Aorta (tissue), 5 donors: ENCODE results near the gene NXN. TPM values are rescaled to one million over a fixed set of nuclear protein-coding genes. Genes with fewer than 3 reads are reported as not detected.
"Not testable (repeated sequence)": the region's sequence is repeated elsewhere in the genome, so short reads cannot be mapped to it uniquely, and the experiment has no call there.

Experiments used
- ATAC-seq: fragments of 200-7000 bp; cut with Tn5 transposase; one replicate; pipeline ENCODE4 v1.9.1; 2022; ENCODE audit warnings: moderate library complexity; ENCODE audit not compliant: low FRiP score
- DNase-seq, 2 donors: peaks; one replicate each; pipeline ENCODE4 v3.0.0-alpha.2; 2020
- H3K27ac ChIP-seq, 2 donors: one replicate each; pipeline ENCODE4 v1.5.1; 2013; ENCODE audit warnings: low read length in 2 of 2, mild to moderate bottlenecking in 2 of 2, moderate library complexity in 2 of 2, control low read depth in 1 of 2, inconsistent platforms in 1 of 2, low read depth in 1 of 2
- H3K27me3 ChIP-seq, 2 donors: one replicate each; pipeline ENCODE4 v1.6.1; 2013; ENCODE audit warnings: control low read depth in 1 of 2, low read length in 1 of 2, mild to moderate bottlenecking in 1 of 2, moderate library complexity in 1 of 2; ENCODE audit not compliant: insufficient read depth in 2 of 2, control insufficient read depth in 1 of 2
- H3K36me3 ChIP-seq, 2 donors: one replicate each; pipeline ENCODE4 v1.6.1; 2013; ENCODE audit warnings: control low read depth in 1 of 2, low read length in 1 of 2, mild to moderate bottlenecking in 1 of 2; ENCODE audit not compliant: insufficient read depth in 2 of 2, control insufficient read depth in 1 of 2
- H3K4me1 ChIP-seq, 2 donors: one replicate each; pipeline ENCODE4 v1.6.1; 2013; ENCODE audit warnings: low read length in 2 of 2, control low read depth in 1 of 2, mild to moderate bottlenecking in 1 of 2, moderate library complexity in 1 of 2; ENCODE audit not compliant: insufficient read depth in 2 of 2, control insufficient read depth in 1 of 2
- H3K4me3 ChIP-seq, 2 donors: one replicate each; pipeline ENCODE4 v1.5.1; 2013; ENCODE audit warnings: low read length in 2 of 2, control low read depth in 1 of 2, mild to moderate bottlenecking in 1 of 2
- H3K9me3 ChIP-seq: one replicate; pipeline ENCODE4 v1.6.1; 2013; ENCODE audit warnings: mild to moderate bottlenecking, low read length; ENCODE audit not compliant: control insufficient read depth
- WGBS, 2 donors: extraction: QIAGEN DNeasy Blood & Tissue Kit; methylation state at CpG; one replicate each; pipeline ENCODE4 v1.1.7; 2013; 5-methylcytosine and 5-hydroxymethylcytosine counted together
- intact Hi-C, 2 donors: fragments of 100-400 bp; cut with DNase I; formaldehyde crosslinking; loops; one replicate each; pipeline versions ENCODE4 v1.14.2 to v1.15.0; 2022
- polyA plus RNA-seq, 2 donors: library from polyadenylated mRNA; stranded (reverse); fragments of 200-250 nt; gene quantifications; one replicate each; pipeline ENCODE4 v1.2.3, GENCODE V29; 2013
- total RNA-seq, 2 donors: library from RNA; stranded (reverse); fragmentation: NEBNext Ultra II Directional; extraction: Animal tissue kit (Norgen Biotek cat#: 25700); gene quantifications; one replicate each; pipeline ENCODE4 v1.2.1, GENCODE V29; 2021
- donor health status: healthy with polysubstance abuse.
- donor health status: Bipolar disorder and iron deficiency.
- donor health status: DM: no; HTN: no; CAD: no.
- donor health status: DM: no; HTN: no; CAD: no.
- donor health status: DM: yes; HTN: yes; CAD: no.

The NXN gene
- total and polyA plus RNA-seq, 4 donors, result 13.0 to 41.0 (median 21.9) TPM

DNA sequence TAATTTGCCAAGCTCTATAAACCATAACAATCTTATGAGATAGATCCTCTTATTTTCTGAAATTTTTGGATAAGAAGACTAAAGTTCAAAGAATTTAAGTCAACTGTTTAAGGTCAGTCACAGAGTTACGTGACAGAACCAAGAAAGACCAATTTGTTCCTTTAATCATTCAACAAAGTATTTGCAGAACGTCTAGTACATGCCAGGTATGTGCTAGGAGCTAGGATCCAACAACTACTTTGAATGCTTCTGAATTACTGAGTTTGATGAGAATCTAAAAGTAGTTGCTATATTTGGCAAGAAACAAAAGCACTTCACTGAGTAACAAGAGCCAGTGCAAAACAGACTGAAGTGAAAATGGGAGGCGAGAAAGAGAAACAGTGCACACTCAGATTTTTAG lies 212.5 kb downstream of the NXN start:
- Histone ChIP-seq H3K4me3 (no peak overlapping the region), H3K27ac (no peak overlapping the region), H3K36me3 (peaks cover 4 to 9% of the 10 kb centered on the region in 2 donors), H3K9me3 (no peaks in the 10 kb centered on the region), H3K4me1 (no peaks in the 10 kb centered on the region), H3K27me3 (no peaks in the 10 kb centered on the region)
- ATAC-seq (no peak), DNase-seq (no peak)
- WGBS, 2 donors, result 14 to 45% methylated on average over 3 of the region's 3 CpGs
- intact Hi-C loops, result no loop called here

DNA sequence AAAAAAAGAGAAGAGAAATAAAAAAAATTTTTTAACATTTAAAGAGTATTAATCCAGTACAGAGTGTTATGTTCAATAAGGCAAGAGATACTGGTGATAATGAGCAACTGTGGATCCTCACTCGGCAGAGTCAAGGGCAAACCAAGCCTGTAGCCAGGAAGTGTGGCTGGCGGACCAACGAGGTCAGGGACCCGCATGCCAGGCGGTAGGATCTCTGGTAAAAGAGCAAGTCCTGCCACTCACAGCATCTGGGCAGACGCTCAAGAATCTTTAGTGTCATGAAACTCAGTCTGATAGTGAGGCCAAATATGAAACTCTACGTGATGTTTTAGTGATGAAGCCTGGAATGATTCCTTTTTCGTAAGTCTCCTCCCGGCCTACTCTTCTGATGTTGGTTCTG lies 219.2 kb downstream of the NXN start:
- Histone ChIP-seq H3K4me3 (no peak overlapping the region), H3K27ac (no peak overlapping the region), H3K36me3 (peaks cover 6 to 8% of the 10 kb centered on the region in 2 donors), H3K9me3 (no peaks in the 10 kb centered on the region), H3K4me1 (no peaks in the 10 kb centered on the region), H3K27me3 (no peaks in the 10 kb centered on the region)
- WGBS, 2 donors, result 81 to 83% methylated on average over 9 of the region's 9 CpGs
- no peak for ATAC-seq
- intact Hi-C loops, result no loop called here
- no peak for DNase-seq

GRCh38 chr17:759964-760363 lies 219.6 kb downstream of the NXN start:
- H3K27ac ChIP-seq, result no peak overlapping the region
- ATAC-seq (no peak), DNase-seq (no peak)
- H3K4me3 ChIP-seq, result no peak overlapping the region
- WGBS, 2 donors, result 73 to 75% methylated on average over 5 of the region's 5 CpGs
- intact Hi-C loops, result no loop called here
- no peaks in the 10 kb centered on the region for H3K9me3 ChIP-seq
- H3K4me1 ChIP-seq, result no peaks in the 10 kb centered on the region
- H3K36me3 ChIP-seq, result peaks cover 2 to 6% of the 10 kb centered on the region in 2 donors
- no peaks in the 10 kb centered on the region for H3K27me3 ChIP-seq

DNA sequence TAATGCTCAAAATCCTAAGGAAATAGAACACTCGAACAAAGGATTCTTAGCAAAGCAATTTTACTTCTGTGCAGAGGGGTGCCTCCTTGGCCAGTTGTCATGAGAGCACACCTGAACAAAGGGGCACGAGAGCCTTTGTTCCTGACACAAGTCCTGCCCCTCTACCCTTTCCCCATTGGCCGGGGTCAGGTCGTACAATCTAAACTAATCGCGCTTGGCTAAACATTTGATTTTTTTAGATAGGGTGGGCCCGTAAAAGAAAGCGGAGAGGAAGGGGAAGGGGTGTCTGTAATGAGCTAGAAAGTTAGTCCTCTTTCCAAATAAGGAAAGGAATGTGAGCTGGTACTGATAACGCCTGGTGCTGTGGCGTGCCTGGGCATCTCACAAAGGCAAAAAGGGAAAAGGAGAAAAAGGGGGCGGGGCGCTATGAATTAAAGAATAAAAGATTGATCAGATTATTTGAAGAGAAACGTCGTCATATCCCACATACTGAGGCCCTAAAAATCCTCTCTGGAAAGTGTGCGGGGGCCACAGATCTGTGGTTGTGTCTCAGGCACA lies 223.5 kb downstream of the NXN start:
- H3K27me3 ChIP-seq, H3K4me1 ChIP-seq, ATAC-seq, H3K36me3 ChIP-seq, intact Hi-C loops, DNase-seq, H3K9me3 ChIP-seq, H3K4me3 ChIP-seq: not testable (repeated sequence)
- 9 to 16% methylated on average over 15 of the region's 15 CpGs for WGBS, 2 donors
- peak overlapping the region; percentile 33 to 65 for H3K27ac ChIP-seq

DNA sequence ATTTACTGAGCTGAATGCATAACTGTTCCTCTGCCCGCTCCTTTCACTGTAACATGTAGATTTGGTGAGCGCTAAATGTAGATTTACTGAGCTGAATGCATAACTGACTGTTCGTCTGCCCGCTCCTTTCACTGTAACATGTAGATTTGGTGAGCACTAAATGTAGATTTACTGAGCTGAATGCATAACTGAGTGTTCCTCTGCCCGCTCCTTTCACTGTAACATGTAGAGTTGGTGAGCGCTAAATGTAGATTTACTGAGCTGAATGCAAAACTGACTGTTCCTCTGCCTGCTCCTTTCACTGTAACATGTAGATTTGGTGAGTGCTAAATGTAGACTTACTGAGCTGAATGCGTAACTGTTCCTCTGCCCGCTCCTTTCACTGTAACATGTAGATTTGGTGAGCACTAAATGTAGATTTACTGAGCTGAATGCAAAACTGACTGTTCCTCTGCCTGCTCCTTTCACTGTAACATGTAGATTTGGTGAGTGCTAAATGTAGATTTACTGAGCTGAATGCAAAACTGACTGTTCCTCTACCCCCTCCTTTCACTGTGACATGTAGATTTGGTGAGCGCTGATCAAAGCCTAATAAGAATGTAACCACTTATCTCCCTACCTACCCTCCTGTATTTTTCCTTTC lies 224.1 kb downstream of the NXN start:
- H3K4me1 ChIP-seq, H3K36me3 ChIP-seq, H3K9me3 ChIP-seq, ATAC-seq, intact Hi-C loops, DNase-seq, H3K27me3 ChIP-seq, H3K4me3 ChIP-seq: not testable (repeated sequence)
- 96% methylated on average over 9 of the region's 9 CpGs for WGBS, 2 donors
- peak overlapping the region; percentile 33 to 41 for H3K27ac ChIP-seq

GRCh38 chr17:753418-753817 lies 226.2 kb downstream of the NXN start:
- Histone ChIP-seq H3K9me3 (no peaks in the 10 kb centered on the region), H3K4me1 (peaks cover 0 to 4% of the 10 kb centered on the region in 2 donors), H3K27me3 (no peaks in the 10 kb centered on the region), H3K36me3 (no peaks in the 10 kb centered on the region), H3K27ac (no peak overlapping the region), H3K4me3 (no peak overlapping the region)
- WGBS, 2 donors, result 56 to 66% methylated on average over 13 of the region's 13 CpGs
- intact Hi-C loops, result no loop called here
- ATAC-seq (no peak), DNase-seq (no peak)

DNA sequence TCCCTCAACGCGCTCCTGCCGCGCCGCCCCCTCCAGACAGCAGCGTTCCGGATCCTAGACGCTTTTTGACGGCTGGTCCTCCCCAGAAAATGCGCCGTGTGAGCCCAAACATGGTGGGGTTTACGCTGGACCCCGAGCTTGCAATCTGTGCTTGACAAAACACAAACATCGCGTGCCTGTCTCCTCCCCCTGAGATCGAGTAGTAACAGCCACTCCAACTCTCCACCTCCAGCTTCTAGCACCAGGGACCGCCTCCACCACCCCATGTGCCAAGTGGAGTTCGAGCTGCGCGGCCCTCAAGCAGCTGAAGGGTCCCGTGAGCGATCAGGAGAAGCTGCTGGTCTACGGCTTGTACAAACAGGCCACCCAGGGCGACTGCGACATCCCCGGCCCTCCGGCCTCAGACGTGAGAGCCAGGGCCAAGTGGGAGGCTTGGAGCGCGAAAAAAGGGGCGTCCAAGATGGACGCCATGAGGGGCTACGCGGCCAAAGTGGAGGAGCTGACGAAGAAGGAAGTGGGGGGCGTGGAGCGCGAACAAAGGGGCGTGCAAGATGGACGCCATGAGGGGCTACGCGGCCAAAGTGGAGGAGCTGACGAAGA lies 226.9 kb downstream of the NXN start:
- Histone ChIP-seq H3K27ac (peak overlapping the region in 1 of 2 donors; percentile 8), H3K27me3 (no peaks in the 10 kb centered on the region), H3K4me1 (peaks cover 0 to 4% of the 10 kb centered on the region in 2 donors), H3K4me3 (peak overlapping the region; percentile 29 to 81), H3K9me3 (no peaks in the 10 kb centered on the region), H3K36me3 (no peaks in the 10 kb centered on the region)
- DNase-seq (peak; percentile 85 to 90), ATAC-seq (peak; percentile 89)
- intact Hi-C loops, result loop anchor here in 1 of 2 donors (1.0 kb wide), 1 partner anchor 38 kb away; the partner anchor contains the start of gene VPS53
- 21 to 24% methylated on average over 42 to 43 of the region's 43 CpGs for WGBS, 2 donors

DNA sequence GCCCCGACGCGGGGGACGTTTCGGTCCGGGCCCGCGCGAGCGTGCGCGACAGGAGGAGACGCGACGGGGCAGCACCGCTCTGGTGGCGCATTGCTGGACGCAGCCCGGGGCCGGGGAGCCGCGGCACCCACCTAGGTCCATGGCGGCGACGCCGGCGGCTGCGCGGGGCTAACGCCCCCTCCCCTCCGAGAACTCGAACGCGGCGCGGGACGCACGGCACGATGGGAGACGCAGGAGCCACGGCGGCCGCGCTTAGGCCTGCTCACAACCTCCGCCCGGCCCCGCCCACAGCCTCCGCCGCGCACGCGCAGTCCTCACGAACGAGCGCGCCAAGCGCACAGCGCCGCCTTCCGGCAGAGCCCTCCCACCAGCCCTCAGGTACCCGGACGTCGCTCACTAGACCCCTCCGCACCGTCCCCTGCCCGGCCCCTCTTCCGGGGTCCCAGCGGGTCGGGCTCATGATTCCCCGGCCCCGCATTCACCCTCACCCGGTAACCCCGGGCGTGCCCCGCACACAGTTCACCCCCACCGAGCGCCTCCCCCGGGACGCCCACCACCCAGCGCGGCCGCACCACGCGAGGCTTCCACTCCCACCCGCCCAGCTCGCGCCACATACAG lies 227.5 kb downstream of the NXN start, which contains the start of gene GEMIN4:
Gene GEMIN4, minus strand, starts transcription at position 263 of the 618 bp plus-strand sequence. Its CDS starts 122 bp downstream, at position 141.
- peak within 1 kb of the TSS; percentile 42 to 81 for H3K4me3 ChIP-seq
- intact Hi-C loops, result loop anchor here in 1 of 2 donors (1.0 kb wide), 1 partner anchor 38 kb away; the partner anchor contains the start of gene VPS53
- H3K36me3 ChIP-seq, result no peaks in the 10 kb centered on the region
- ATAC-seq (peak; percentile 97), DNase-seq (peak; percentile 94 to 99)
- 0% methylated on average over 62 to 87 of the region's 87 CpGs for WGBS, 2 donors
- H3K27ac ChIP-seq, result peak within 1 kb of the TSS in 1 of 2 donors; percentile 8
- H3K4me1 ChIP-seq, result peaks cover 0 to 4% of the 10 kb centered on the region in 2 donors
- no peaks in the 10 kb centered on the region for H3K9me3 ChIP-seq
- H3K27me3 ChIP-seq, result no peaks in the 10 kb centered on the region
